ENCODE results near the gene PEF1.
"Not testable (repeated sequence)": the region's sequence is repeated elsewhere in the genome, so short reads cannot be mapped to it uniquely, and the experiment has no call there.

Gene PEF1

GRCh38 chr1:31602081-31602480, 42.6 kb downstream of the PEF1 start:
- no peak for DNase-seq

DNA sequence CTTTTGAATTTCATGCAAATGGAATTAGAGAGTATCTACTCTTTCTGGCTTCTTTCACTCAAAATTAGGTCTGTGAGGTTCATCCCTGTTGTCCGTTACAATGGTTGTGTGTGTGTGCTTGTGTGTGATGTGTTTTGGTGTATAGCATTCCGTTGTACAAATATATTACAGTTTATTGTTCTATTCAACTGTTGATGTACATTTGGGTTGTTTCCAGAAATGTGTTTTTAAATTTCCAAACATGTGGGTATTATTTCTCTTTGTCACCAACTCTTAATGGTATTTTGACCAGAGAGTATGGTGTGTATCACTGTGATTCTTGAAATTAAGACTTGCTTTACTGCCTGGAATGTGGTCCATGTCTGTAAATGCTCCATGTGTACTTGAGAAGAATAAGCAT, 44.0 kb downstream of the PEF1 start:
- no peak for DNase-seq

DNA sequence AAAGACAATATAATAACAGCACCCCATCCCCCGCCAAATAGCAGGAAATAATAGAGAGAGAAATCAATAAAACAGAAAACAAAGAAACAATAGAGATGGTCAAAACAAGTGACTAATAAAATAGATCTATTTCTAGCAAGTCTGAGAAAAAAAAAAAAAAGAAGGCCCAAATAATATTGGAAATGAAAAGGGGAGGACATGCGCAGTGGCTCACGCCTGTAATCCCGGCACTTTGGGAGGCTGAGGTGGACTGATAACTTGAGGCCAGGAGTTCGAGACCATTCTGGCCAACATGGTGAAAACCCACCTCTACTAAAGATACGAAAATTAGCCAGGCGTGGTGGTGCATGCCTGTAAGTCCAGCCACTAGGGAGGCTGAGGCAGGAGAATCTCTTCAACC, 45.7 kb downstream of the PEF1 start:
- DNase-seq, result no peak

DNA sequence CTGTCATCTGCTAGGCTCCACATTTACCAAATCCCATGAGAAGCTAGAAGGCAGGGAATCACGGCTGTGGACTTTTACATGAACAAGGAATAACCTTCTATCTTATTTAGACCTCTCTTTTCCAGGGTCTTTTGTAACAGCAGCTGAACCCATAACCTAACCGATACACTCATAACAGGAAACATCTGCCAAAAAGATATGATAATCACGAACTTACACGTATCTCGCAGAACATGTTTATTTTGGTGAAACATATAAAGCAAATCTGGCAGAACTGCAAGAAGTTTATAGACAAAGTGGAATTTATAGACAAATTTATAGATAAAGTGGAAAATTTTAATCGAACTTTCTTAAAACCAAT, 48.0 kb downstream of the PEF1 start:
- DNase-seq, result no peak

GRCh38 chr1:31595836-31596736, 48.6 kb downstream of the PEF1 start:
- no peak for DNase-seq

- DNase-seq, result no peak
Observed at GRCh38 chr1:31593770-31594632, 50.7 kb downstream of the PEF1 start.

DNA sequence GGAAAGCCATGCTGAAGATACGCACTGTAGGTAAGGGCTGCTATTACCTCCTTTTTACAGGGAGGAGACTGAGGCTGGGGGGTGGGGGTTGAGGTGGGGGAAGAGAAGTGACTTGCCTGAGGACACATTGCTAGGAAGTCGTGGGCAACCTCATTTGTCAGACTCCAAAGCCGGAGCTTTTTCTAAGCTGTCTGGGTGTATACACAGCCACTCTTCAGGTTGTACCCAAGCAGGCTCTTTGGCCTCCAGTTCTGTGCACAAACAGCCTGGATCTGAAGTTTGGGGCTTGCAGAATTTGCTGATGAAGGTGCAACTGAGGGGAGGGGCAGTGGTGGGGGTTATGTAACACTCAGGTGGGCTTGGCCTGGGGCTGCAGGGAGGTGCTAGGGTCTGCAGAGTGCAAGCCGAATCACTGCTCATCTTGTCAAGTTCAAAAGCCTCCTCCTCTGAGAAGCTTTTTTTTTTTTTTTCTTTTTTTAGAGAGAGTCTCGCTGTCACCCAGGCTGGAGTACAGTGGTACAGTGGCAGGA, 51.5 kb downstream of the PEF1 start:
- DNase-seq, result no peak

DNA sequence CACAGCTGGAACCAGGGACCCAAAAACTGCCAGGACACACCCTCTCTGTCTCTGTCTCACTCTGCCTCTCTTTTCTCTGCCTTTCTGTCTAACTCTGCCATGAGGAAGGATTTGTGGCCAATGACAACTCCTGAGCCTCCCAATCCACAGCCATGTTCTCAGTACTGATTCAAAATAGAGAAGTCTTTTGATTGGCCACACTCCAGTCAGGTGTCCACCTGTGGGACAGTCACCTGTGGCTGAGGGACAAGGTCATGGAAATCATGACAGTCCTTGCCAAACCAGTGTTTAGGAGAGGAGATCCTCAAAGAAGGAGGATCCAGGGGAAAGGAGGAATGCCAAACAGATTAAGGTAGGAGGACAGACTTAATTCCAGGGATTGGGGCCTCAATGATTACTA, 52.5 kb downstream of the PEF1 start:
- DNase-seq, result no peak

- DNase-seq, result no peak
Observed at GRCh38 chr1:31591425-31592093, 53.1 kb downstream of the PEF1 start.

DNA sequence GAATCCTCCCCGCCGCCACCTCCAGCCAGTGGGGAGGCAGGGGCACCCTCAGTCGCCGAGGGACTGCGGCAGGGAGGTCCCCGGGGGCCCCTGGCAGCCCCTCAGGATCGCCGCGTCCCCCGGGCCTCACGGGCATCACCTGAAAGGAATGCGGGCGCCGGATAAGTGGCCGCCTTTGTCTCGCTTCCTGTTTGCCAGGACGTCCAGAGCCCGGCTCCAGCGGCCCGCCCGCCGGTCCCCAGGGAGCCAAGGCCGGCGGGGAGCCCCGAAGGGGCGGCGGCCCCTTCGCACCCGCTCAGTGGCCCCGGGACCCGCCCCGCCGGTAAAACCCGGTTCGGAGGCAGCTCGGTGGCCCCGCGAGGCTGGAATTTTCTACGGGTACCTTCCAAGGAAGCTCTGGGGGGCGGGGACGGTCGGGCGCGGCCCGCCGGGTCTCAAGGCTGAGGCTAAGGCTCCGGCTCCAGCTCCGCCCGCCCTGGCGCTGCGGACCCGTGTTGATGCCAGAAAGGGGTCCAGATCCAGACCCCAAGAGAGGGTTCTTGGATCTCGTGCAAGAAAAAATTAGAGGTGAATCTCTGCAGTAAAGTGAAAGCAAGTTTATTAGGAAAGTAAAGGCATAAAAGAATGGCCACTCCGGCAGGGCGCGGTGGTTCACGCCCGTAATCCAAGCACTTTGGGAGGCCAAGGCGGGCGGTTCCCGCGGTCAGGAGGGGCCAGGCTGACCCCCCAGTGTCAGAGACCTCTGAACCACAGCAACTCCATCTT, 55.7 kb downstream of the PEF1 start:
- DNase-seq, result no peak

DNA sequence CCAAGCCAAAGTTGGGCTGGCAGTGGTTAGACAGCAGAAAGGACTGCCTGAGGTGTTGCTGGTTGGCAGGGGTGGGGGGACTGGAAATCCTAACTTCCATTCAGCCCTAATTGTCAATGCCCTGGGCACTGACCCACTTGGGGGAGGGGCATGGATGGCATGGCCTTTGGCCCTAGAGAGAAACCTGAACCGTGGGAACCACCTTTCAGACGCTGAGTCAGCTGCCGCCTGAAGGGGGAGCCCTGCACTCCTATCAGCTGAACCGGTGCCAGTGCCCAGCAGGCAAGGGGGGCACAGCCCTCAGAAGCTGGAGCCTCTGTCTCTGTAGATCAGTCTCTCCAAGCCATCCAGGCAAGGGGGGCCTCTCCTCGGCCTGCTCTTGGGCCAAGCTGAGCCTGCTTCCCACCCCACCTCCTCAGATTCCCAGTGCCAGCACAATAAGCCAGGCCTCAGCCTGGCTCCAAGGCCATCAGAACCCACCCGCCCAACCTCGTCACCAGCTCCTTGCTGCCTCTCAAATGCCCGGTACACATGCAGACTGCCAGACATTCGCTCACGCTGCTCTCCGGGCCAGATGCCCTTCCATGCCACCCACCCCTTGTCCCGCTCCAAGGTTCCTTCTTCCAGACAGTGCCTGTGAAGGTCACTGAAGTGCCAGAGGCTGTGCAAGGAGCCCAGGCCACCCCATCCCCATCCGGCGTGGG, 56.8 kb downstream of the PEF1 start:
- no peak for DNase-seq

DNA sequence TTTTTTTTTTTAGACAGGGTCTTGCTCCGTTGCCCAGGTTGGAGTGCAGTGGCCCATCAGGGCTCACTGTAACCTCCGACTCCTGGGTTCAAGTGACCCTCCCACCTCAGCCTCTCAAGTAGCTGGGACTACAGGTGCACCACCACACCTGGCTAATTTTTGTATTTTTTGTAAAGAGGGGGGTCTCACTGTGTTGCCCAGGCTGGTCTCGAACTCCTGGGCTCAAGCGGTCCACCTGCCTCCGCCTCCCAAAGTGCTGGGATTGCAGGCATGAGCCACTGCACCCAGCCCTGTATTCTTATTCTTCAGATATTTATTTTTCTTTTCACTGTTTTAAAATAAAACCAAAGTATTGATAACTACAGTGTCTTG, 57.4 kb downstream of the PEF1 start:
- DNase-seq, result not testable (repeated sequence)

DNA sequence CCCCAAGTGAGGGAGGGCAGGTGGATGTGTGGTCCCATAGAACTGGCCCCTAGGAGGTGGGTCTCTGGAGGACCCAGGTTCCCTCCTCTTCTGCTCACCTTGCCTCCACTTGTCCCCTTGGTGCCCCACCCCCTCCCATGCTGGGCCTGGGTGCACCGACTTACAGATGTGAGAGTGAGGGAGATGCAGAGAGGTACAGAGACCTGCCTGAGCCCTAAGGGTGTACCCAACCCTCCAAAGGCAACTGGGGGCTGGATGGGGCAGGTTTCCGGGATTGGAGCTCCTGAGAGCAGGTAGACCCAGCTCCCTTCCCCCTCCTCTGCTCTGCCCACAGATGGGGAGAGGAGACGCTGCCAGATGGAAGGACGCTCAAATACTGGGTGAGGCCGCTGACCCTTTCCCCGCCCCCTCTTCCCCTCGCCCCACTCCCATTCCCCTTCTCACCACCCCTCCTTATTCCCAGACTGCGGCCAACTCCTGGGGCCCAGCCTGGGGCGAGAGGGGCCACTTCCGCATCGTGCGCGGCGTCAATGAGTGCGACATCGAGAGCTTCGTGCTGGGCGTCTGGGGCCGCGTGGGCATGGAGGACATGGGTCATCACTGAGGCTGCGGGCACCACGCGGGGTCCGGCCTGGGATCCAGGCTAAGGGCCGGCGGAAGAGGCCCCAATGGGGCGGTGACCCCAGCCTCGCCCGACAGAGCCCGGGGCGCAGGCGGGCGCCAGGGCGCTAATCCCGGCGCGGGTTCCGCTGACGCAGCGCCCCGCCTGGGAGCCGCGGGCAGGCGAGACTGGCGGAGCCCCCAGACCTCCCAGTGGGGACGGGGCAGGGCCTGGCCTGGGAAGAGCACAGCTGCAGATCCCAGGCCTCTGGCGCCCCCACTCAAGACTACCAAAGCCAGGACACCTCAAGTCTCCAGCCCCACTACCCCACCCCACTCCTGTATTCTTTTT, 58.0 kb downstream of the PEF1 start:
- no peak for DNase-seq

- no peak for DNase-seq
Observed at GRCh38 chr1:31585736-31586365, 58.8 kb downstream of the PEF1 start.

DNA sequence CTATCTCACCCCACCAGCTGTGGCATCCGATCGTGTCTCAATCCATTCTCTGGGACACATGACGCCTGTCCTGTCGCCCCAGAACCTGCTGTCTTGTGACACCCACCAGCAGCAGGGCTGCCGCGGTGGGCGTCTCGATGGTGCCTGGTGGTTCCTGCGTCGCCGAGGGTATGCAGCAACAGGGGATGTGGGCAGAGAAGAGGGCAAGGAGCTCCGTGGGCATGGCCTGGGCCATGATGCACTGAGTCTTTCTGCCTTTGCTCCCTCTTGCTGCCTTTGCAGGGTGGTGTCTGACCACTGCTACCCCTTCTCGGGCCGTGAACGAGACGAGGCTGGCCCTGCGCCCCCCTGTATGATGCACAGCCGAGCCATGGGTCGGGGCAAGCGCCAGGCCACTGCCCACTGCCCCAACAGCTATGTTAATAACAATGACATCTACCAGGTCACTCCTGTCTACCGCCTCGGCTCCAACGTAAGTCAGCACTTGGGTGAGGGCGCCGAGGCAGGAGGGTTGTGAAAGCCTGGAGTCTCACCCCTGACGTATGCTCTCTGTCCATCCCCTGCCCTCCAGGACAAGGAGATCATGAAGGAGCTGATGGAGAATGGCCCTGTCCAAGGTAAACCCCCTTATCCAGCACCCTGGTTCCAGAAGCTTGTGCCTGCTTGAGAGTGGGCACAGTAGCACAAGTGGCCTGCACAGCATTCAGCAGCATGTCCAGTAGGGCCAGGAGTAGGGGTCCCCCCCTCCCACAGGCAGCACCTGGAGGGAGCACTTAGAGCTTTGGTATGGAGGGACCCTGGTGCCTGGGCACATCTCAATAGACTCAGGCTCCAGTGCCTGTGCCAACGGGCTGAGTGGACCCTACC, 59.6 kb downstream of the PEF1 start:
- no peak for DNase-seq

DNA sequence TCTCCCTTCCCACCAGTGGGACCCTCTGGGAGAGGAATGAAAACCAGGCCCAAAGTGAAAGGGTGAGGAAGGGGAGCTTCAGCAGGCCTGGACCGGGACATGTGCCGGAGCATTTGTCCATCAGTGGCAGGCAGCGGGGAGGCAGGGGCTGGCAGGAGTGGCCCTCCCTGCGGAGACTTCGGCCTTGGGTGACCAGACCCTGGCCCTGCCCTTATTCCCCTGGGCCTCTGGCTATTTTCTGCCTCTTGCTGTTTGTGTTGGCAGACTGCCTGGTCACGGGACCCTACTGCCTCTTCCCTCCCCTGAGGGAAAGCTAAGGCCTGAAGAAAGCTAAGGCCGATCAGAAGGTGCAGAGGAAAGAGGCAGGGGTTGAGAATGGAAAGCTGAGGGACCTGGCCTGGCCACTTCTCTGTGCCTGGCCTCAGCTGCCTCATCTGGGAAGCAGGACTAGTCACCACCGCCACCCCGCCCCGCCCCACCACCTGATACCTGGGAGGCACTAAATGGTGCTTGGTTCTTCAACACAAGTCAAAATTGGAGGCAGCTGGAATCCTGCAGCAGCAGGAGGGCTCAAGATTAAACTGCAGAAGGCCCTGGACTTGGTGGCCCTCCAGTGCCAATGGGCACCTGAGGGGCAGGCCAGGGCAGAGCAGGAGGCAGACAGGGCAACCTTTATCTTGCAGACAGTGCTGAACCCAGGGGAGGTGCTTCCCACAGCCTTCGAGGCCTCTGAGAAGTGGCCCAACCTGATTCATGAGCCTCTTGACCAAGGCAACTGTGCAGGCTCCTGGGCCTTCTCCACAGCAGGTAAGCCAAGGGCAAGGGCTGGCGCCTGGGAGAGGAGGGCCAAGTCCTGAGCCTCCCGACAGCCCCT, 60.4 kb downstream of the PEF1 start:
- DNase-seq, result no peak

DNA sequence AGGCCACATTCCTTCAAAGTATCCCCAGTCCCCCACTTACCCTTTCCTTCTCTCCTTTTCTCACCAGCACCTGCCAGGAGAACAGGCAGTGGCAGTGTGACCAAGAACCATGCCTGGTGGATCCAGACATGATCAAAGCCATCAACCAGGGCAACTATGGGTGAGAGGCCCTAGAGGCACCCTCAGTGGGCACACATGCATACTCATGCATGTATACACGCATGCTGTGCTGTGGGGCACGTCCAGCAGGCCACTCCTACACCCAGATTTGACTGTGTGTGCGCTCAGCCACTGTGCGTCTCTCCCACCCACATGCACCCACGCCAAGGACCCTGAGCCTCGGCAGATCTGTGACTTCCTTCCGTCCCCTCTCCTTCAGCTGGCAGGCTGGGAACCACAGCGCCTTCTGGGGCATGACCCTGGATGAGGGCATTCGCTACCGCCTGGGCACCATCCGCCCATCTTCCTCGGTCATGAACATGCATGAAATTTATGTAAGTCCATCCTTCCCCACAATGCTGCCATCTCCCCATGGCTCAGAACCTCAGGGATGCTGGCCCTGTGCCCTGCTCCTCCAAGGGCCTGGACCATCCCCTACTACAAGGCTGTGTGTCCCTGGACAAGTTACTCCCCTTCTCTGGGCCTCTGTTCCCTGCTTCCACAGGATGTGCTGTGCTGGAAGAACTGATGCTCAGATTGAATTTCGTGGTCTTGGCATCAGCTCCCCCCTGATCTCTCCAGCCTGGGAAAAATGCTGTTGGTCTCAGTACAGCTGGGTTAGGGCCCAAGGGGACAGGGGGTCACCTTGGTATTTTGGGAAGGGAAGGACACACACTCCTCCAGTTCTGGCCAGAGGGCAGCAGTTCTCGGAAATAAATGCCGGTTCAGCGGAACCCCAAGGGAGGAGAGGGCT, 61.3 kb downstream of the PEF1 start:
- DNase-seq, result no peak
